GM18499 (cell line): ENCODE measurements around the gene MON2.
A peak's percentile ranks its signal among the peaks of the same experiment; 100 is the strongest.
"Not testable (repeated sequence)": the region's sequence is repeated elsewhere in the genome, so short reads cannot be mapped to it uniquely, and the experiment has no call there.

Source experiments
- ATAC-seq: cut with Tn5 transposase; IDR thresholded peaks from one replicate; pipeline ENCODE4 v1.9.1; 2021; ENCODE audit warnings: moderate number of reproducible peaks; ENCODE audit not compliant: insufficient read depth, unreplicated experiment

The MON2 gene

GRCh38 chr12:62537551-62537950 lies 70.9 kb downstream of the MON2 start:
- no peak for ATAC-seq

DNA sequence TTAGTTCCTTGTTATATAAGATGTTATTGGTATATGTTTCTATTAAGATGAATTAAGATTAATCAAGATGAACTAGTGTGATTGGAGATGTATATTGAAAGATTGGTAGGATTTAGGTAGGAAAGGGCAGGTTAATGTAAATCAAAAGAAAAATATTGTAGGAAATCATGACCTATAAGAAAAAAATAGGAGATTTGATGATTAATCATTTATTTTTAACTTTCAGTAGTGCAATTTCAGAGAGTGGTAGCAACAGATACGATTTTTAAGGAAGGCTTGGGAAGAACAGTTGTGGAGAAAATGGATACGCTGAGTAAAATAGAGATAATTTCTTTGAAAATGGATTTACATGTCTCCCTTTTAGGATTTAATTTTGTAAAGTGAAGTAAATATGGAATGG lies 73.7 kb downstream of the MON2 start:
- no peak for ATAC-seq

DNA sequence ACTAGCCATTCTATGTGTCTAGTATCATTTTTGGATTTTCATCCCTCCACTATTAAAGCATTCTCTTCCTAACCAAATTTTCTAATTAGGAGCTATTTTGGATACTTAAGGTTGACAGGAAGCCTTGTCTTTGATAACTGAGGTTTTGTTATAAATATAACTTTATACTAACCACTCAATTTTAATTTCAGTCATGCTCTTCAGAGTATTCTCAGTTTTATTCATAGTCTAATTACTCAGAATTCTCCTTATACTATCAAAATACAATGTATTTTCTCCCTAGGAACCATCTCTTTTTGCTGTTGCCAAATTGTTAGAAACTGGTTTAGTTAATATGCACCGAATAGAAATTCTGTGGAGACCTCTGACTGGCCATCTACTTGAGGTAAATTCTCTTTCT lies 76.2 kb downstream of the MON2 start:
- ATAC-seq: no peak

GRCh38 chr12:62543324-62543723 lies 76.7 kb downstream of the MON2 start:
- ATAC-seq: no peak

DNA sequence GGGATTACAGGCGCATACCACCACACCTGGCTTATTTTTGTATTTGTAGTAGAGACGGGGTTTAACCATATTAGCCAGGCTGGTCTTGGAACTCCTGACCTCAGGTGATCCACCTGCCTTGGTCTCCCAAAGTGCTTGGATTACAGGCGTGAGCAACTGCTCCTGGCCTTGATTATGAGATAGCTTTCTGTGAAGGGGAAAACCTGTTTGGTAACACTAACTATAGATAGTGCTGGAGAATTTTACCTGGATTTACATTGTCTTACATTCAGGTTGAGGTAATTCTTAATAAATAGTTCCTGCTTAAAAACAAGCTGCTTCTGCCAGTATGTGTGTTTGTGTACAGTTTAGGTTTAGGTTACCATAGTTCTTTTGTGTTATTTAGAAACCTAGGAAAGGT lies 77.1 kb downstream of the MON2 start:
- ATAC-seq: no peak

- ATAC-seq: no peak
Observed at GRCh38 chr12:62552906-62553556, 86.4 kb downstream of the MON2 start.

DNA sequence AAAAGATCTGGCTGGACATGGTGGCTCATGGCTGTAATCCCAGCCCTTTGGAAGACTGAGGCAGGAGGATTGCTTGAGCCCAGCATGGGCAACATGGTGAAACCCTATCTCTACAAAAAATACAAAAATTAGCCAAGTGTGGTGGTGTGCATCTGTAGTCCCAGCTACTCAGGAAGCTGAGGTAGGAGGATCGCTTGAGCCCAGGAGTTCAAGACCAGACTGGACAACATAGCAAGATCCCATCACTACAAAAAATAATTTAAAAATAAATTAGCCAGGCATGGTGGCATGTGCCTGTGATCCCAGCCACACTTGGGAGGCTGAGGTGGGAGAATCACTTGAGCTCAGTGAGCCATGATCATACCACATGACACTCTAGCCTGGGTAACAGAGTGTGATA lies 92.7 kb downstream of the MON2 start:
- ATAC-seq: not testable (repeated sequence)

DNA sequence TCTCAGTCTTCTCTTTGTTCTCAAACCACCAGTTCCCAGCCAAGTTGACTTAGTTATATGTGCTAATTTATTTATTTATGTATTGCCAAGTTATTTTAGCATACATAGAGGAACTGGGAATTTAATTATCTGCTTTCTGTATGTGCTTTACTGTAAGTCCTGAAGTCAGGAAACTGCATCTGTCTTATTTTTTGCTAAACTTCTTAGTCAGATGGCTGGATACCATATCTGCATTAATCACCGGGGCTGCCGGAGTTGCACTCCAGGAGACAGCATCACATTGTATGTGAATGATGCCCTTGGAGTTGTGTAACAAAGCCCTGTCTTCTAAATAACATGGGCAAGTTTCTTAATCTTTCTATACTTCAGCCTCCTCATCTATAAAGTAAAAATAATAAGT lies 96.2 kb downstream of the MON2 start:
- no peak for ATAC-seq

DNA sequence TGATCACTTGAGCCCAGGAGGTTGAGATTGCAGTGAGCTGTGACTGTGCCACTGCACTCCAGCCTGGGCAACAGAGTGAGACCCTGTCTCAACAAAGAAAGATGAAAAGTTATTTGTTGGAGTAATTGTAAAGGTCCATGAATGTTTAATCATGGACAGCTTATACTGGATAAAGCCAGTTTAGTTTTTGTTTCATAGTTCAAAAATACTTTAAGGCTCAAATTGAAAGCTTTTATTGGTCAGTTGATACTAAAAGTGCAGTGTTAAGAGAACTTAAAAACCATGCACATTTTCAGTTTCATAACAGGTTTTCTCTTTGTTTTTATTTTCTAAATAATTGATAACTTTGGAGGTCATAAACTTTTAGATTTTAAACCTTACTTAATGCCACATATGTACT lies 108.4 kb downstream of the MON2 start:
- ATAC-seq: no peak

GRCh38 chr12:62576503-62576902 lies 109.9 kb downstream of the MON2 start:
- no peak for ATAC-seq

DNA sequence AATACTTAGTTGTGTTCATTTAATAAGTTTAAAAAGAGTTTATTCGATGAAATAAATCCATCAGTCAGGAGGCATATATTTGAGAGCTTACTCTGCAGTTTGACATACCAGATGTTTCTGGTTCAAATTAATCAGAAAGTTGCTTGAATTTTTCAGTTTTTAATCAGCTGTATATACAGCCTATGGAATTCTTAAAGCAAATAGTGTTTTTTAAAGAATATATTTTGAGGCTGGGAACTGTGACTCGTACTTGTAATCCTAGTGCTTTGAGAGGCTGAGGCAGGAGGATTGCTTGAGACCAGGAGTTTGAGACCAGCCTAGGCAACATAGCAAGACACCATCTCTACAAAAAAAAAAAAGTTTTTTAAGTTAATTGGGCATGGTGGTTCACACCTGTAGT lies 112.1 kb downstream of the MON2 start:
- ATAC-seq: no peak

GRCh38 chr12:62581288-62582064 lies 114.8 kb downstream of the MON2 start:
- no peak for ATAC-seq

DNA sequence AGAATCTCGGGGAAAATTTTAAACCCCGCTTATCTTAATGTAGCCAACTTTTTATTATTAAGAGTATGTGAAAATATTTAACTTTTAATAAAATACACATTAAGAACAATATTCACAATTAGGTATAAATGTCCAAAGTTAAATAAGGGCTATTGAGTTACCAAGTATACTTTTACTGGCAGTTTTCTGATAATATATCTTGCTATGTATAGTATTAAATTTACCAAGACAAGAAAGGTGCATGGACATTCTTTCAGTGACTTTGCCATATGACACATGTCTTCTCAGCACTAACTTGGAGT lies 115.4 kb downstream of the MON2 start:
- no peak for ATAC-seq

- no peak for ATAC-seq
Observed at GRCh38 chr12:62584619-62585018, 118.0 kb downstream of the MON2 start.

DNA sequence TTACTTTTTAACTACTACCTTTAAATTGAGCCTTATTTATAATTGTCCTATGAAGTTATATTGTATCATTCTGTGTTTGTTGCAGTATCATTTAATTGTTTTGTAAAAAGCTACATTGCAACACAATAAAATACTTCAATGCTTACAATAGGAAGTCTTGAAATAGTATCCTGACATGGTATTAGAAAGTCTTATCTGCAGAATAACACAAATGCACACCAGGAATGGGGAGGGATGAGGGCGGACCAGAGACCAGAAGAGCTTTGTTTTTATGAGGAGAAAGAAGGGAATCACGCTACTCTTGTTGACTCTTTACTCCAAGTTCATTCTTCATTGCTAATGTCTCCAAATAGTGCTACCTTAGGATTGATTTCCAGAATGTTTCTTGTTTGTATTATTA lies 120.2 kb downstream of the MON2 start:
- no peak for ATAC-seq

- no peak for ATAC-seq
Observed at GRCh38 chr12:62588916-62589315, 122.3 kb downstream of the MON2 start.

GRCh38 chr12:62597253-62597652 lies 130.6 kb downstream of the MON2 start:
- no peak for ATAC-seq

DNA sequence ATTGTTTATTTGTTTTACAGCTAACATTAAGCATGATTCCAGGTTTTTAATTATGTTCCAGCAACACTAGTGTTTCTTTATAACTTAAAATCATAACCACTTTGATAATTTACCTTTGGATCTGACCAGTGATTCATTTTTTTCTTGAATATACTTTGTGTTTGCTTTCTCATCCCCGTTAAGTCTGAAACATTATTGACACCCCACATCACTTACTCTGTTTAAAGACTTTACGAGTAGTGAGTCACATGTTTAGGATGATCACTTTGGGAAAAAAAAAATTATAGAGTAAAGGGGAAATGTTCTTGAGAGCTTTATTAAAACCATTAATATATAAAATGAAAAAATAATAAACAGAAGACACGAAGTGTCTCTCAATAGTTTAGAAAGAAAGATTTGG lies 132.2 kb downstream of the MON2 start:
- ATAC-seq: no peak

GRCh38 chr12:62599854-62600437 lies 133.3 kb downstream of the MON2 start:
- no peak for ATAC-seq

DNA sequence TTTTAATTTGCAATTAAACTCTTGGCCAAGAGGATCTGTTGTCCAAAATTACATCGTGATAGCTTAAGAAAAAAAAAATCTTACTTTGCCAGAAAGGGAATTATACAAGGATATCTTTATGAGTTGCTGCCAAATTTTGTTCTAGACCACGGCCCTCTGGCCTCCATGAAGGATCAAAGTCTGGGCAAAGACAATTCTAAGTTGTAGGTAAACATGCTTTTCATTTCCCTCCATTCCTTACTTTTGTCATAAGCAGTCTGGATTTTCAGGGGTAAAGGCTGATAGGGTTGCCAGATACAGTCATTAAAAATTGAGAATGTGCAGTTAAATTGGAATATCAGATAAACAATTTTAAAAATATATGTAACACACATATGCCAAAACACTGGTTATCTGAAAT lies 135.1 kb downstream of the MON2 start:
- no peak for ATAC-seq

DNA sequence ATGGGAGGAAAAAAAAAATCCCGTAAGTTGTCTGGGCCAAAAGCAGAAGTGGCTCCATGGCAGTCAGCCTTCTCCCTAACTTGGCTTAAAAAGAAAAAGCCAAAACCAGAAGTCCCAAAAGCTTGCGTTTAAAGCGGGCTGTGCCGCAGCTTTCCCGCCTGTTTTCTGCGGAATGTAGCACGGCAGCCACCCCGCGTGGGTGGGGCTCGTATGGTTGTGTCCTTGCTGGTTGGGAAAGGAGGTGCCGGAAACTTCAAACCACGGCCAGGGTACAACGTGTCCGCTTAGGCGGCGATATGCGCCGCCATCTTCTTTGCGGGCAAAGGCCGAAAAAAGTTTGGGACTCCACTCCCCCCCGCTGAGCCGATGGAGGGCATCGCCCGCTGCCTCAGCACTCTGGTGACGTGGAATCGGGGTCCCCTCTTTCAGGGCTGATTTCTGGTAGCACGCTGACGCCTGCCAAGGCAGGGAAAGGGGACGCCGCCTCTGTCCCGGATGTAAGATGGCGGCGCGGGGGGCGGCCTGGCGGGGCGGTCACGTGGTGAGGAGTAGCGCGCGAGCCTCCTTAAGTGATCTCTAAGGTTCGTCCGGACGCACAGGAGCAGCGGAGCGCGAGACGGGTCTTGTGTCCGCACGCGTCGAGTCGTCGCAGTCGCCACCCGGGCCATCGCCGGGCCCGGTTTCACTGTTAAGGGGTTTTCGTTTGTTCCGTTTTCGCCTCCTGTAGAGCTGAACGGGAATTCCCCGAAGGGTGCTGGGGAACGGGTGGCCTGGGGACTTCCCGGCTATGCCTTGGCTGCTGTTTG lies 135.8 kb downstream of the MON2 start:
- peak; percentile 56 for ATAC-seq
